HG03095 (cell line): Measurements from ENCODE around the gene CYTH1.
"Not testable (repeated sequence)": the region's sequence is repeated elsewhere in the genome, so short reads cannot be mapped to it uniquely, and the experiment has no call there.

Experiments used
- ATAC-seq: cut with Tn5 transposase; IDR thresholded peaks from one replicate; pipeline ENCODE4 v1.9.1; 2021; ENCODE audit warnings: moderate library complexity; ENCODE audit not compliant: unreplicated experiment

The CYTH1 gene

DNA sequence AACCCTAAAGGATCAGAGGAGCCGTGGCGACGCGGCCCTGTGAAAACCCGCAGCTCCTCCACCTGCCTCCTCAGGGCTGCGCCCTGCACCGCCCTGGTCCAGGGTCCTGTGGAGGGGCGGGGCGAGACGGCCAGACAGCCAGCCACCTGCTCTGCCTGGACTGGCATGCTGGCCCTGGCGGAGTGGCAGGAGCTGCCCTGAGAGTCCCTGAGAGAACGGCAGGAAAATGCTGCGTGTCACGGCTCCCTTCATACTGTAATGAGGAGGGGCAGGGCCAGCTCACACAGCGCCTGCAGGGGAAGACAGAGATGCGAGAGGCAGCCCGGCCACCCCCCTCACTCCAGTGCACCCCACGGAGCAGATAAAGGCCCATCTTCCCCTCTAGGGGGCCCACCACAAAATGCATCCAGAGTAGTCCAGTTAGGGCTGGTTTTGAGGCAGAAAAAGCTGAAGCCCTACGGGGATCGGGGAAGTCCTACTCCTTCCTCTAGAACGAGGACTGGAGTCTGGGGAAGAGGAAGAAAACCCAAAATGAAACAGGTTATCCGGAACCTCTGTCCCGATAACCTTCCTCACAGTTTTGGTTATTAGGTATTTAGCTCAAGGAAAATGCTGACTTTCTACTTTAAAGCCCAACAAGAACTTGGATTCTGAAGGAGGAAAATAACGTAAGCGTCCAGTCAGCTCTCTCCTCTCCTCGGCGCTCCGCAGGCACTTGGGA, 107.3 kb downstream of the CYTH1 start:
- ATAC-seq, result no peak

DNA sequence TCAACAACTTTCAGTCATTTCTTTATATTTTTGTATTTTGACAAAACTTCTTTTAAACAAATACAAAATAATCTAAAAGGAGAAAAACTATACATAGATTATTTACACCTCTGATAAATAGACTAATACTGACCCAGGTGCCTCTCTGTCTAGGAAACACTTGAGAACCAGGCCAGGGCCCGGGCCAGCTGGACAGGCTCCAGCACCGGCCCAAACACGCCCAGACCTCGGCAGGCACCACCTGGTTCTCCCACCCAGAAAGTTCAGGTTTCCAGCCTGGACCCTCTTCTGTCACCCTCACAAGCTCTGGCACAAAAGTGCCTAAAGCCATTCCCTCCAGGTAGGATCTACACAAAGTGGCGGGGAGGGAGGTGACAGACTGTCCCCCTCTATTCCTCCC, 107.9 kb downstream of the CYTH1 start:
- ATAC-seq, result no peak

- ATAC-seq, result no peak
Measured at GRCh38 chr17:78673395-78673794, 108.7 kb downstream of the CYTH1 start.

DNA sequence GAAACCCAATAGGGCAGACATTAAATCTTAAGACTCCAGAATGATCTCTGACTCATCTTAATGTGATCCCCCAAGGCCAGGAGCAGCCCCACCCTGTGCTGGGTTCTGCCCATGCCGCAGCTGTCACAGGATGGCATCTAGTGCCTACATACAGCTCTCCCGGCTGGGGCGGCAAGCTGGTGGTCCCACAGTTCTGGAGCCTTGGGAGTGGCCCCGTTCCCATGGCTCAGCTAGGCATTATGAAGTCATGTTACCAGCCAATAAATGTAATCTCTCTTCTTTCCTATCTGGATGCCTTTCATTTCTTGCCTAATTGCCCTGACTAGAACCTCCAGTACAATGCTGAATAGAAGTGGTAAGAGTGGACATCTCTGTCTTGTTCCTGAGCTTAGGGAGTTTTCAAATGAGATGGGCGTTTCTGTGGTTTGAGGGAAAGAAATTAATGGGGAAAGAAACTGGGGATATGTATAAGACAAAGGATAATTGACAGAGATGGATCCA, 109.2 kb downstream of the CYTH1 start:
- no peak for ATAC-seq

GRCh38 chr17:78672005-78672404, 110.1 kb downstream of the CYTH1 start:
- ATAC-seq, result no peak

DNA sequence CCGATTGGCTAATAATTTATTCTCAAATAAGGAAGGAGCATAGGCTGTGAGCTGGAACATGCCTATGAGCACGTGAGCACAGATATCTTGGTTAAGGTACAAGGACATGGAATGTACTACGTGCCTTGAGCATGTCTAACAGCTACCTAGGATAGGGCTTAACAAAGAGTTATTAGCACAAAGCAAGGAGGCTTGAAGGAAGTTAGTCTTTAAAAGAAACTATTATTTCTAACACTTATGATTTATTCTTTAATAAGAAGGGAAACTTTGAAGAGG, 110.4 kb downstream of the CYTH1 start:
- ATAC-seq, result not testable (repeated sequence)

DNA sequence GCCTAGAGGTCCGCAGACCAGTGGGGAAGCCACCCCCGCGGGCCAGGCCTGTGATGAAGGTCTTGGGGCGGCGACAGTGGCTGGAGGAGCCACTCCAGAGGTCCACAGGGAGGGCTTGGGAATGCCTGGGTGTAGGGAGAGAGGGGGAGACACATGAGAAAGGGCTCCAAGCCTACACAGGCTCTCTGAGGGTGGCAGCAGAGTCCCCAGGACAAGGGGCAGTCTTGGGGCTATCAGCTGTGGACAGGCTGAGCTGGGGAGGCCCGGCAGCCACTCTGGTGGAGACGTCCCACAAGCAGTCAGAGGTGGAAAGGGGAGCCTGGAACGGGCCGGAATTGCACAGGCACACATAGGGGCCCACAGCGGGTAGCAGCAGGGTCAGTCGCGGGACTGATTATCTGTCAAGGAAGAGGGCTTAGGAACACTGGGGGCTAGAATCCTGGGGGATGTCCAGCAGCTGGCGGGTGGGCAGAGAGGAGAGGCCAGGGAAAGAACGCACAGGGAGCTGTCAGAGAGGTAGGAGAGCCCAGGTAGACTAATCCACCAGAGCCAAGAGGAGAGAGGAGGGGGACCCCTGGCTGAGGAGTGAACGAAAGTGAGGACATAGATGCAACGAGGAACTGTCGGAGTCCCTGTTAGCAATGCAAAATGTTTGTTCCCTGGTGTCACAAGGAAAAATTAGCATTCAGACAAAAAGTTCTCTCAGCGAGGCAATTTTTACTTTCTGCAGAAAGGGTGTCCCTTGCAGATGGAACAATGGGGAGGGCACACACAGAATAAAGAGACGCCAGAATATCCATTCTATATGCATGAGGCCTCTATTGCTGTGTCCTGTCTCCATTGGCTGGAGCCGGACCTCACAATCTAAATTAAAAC, 111.0 kb downstream of the CYTH1 start:
- no peak for ATAC-seq

DNA sequence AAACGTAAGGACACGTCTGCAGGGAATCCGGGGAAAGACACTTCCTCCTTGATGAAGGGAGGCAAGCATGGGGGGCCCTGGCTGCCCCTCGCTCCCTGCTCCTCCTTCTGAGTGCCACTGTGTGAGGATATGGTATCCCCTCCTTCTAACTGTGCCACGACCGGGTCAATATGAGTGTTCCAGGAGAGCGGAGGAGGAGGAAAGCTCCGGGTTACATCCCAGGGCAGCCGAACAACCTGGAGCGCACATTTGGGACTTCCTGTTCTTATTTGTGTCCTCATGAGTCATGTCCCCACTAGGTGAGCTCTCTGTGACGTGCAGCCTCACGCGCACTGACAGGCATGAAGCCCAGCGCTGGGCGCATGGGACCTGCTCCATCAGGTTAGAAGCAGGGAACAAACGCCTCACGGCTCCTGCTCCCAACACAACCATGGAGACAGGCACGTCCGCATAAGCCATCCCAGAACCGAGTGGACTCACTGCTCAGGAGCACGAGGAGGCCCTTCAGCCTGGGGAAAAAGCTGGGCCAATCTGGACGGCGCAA, 112.0 kb downstream of the CYTH1 start:
- ATAC-seq, result no peak

DNA sequence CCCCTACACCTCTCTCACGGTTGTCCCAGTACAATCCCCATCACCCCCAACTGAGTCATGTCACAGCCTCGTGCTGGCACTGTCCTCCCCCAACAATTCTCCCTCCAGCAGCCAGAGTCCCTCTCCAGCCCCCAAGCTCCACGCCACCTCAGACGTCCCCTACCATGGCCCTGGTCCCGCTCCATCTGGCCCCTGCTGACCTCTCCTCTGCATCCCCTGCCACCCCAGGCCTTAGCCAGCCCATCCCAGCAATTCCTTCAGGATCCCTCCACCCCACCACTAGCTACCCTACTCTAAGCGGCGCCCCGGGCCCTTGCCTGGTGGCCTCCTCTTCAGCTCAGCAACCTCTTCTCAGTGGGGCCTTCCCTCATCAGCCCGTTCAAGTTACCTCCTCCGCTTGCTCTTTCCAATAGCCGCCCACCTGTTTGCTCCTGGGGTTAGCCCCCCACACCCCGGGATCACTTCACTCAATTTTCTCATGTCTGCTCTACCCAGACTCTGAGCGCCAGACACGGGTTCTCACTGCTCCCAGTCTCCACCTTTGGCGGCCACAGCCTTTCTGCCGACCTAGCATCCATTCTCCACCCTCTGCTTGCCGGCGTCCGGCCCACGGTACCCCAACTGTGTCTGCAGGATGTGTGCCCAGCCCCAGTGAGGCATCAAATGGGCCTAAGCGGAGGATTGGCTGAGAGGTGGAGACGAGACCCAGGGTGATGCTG, 112.7 kb downstream of the CYTH1 start:
- no peak for ATAC-seq

DNA sequence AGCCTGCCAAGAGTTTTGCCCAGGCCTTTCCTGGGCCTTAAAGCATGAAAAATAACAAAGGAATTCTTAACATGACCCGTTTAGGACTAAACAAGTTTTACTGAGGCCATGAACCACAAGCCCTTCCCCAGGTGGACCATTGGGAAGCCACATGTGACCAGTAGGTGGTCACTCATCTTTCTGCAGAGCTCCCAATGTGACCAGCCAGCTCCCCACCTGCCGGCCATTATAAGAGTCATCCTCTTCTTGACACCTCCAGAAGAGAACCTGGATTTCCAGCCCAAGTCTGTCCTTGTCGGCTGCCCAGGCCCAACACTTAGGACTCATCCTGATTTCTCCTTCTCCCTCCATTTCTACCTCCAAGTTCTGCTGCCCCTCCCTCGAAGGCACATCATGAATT, 113.2 kb downstream of the CYTH1 start:
- ATAC-seq, result no peak

DNA sequence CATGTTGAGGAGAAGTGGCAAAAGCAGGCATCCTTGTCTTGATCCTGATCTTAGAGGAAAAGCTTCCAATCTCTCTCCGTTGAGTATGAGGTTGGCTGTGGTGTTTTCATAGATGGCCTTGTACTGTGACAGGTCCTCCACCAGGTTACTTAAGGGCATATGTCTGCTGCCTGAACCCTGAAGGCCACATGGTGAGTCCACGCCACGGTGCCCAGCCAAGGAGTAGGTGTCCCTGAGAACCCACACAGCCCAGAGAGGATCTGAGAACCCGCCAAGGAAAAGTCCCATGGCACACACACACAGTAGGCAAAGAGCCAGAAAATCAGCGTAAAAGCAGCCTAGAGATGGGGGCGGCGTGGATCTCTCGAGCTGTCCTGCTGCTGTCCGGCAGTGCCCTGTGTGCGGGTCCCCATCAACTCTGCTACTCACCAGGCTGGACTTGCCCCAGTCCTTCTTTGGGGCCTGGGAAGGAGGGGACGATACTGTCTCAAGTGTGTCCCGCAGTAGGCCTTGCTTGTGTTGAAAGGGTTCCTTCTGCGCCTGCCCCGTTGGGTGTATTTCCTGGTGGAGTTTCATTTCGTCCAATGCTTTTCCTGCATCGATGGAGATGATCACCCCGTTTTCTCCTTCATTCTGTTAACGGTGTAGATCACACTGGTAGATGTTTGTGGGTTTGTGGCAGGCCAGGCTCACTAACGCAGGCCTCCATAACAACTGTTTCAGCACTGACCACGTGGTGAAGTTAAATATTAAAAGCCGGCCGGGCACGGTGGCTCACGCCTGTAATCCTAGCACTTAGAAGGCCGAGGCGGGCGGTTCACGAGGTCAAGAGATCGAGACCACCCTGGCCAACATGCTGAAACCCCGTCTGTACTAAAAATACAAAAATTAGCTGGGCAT, 114.1 kb downstream of the CYTH1 start:
- no peak for ATAC-seq

DNA sequence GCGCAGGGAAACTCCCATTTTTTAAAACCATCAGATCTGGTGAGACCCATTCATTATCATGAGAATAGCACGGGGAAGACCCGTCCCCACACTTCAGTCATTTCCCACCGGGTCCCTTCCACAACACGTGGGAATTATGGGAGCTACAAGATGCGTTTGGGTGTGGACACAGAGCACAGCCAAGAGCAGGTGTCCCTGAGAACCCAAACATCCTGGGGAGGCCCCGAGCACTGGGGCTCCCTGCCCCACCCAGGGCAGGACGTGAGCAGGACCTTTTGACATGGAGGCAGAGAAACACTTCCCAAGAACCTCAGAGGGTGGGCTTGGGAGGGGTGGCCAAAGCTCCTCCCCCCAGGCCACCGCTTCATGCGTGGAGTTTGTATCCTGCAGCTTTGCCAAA, 115.0 kb downstream of the CYTH1 start:
- ATAC-seq, result no peak

- ATAC-seq, result no peak
Measured at GRCh38 chr17:78665952-78666920, 115.8 kb downstream of the CYTH1 start.

GRCh38 chr17:78665387-78665951, 116.6 kb downstream of the CYTH1 start:
- no peak for ATAC-seq

DNA sequence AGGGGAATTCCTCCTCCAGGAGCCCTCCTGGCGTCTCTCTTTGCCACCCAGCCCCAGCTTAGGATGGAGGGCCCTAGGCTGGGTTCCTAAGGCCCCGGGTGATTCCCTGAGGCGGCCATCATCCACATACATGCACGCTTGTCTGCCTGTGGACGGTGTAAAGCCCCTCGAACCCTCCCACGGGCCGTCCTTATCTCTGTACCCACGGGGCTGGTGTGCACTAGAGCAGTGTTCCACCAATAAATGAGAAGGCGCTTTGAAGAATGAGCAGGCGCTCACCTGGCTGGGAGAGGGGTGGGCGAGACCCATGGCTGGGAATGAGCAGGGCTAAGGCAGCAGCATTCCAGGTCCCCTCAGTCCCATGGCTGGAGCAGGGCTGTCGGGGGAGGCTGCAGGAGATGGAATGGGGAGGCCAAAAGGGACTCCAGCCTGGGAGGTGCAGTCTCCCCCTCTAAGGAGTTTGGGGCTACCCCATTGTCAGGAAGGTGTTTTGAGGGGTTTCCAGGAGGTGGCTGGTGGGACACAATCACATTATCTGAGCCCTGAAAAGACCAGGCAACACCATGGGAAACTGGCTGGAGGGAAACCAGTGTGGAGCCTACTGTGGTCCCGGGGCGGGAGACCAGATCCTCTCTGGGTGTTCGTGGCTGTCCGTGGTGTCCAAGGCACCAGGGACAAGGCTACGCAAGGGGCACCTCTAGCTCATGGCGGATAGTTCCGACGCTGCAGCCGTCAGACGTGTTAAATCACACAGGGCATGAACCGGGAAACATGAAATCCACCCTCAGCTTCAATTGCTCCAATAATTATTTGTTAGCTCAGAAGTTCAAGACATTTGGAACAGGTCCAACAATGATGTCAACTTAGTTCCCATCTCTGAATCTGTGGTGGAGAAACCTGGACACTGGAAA, 117.3 kb downstream of the CYTH1 start:
- ATAC-seq, result no peak

DNA sequence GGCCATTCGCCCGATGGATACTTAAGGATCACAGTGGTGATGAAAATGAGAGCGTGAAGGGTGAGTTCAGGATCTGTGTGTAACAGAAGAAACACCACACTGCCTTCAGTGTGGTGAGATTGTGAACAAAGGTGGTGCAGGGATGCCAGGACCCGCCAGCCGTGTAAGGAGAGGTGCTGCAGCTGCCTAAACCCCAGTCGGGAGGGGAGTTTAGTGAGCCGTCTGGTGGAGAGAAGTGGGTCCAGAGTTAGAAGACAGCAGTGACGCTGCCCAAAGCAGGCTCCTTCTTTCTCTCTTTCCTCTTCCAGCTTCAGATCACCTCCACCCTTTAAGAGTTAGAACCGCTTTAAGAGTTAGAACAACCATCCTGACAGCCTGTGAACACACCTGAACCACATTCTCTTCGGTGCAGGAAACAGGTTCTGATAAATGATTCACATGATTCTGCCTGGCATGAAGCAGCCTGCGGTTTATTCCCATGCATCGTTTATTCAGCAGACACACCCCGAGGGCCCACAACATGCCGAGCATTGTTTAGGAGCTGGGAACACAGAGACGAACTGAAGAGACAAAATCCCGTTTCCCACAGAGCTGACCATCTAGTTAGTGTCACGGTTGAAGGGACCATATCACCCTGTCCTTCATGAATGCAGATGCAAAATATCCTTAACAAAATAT, 120.8 kb downstream of the CYTH1 start:
- ATAC-seq, result no peak

DNA sequence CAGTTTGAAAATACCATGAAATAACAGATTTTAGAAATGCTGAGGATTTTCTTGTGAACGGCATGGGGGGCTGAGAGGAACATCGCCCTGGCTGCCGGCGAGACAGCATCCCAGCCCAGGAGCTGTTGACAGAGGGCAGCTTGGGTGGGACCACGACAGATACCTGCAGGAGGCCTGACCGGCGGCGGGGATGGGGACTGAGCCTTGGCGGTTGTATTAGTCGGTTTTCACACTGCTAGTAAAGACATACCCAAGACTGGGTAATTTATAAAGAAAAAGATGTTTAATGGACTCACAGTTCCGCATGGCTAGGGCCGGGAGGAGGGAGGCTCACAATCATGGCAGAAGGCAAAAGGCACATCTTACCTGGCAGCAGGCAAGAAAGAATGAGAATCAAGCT, 122.5 kb downstream of the CYTH1 start:
- ATAC-seq, result no peak
